ENCODE results near the gene SMYD2.
A peak's percentile ranks its signal among the peaks of the same experiment; 100 is the strongest.

Gene SMYD2

GRCh38 chr1:214329470-214330220 is 48.7 kb downstream of the SMYD2 start:
- no peak for DNase-seq (ENCODE audit: low read depth)

- DNase-seq (ENCODE audit: low read depth), result no peak
Observed at GRCh38 chr1:214330222-214330621, 49.3 kb downstream of the SMYD2 start.

DNA sequence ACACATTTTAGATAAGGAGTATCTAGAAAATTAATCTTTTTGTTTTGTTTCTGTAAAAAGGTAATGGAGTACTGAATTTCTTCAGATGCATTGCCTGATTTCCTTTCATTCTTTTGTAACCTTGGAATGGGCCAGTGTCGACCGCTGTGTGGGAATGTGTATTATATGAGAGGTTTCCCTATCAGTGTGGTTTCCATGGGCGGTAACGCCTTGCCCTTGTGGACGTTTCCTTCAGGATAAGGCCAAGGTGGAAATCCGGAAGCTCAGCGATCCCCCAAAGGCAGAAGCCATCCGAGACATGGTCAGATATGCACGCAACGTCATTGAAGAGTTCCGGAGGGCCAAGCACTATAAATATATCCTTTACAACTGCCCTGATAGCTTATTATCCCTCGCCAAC is 49.8 kb downstream of the SMYD2 start:
- DNase-seq (ENCODE audit: low read depth), result no peak

- no peak for DNase-seq (ENCODE audit: low read depth)
Observed at GRCh38 chr1:214331180-214331579, 50.2 kb downstream of the SMYD2 start.

- peak; percentile 20 for DNase-seq (ENCODE audit: low read depth)
Observed at GRCh38 chr1:214331827-214332423, 51.0 kb downstream of the SMYD2 start.

GRCh38 chr1:214332946-214333798 is 52.2 kb downstream of the SMYD2 start:
- DNase-seq (ENCODE audit: low read depth), result no peak

GRCh38 chr1:214335567-214335966 is 54.6 kb downstream of the SMYD2 start:
- DNase-seq (ENCODE audit: low read depth), result no peak

GRCh38 chr1:214337015-214337414 is 56.1 kb downstream of the SMYD2 start:
- no peak for DNase-seq (ENCODE audit: low read depth)

DNA sequence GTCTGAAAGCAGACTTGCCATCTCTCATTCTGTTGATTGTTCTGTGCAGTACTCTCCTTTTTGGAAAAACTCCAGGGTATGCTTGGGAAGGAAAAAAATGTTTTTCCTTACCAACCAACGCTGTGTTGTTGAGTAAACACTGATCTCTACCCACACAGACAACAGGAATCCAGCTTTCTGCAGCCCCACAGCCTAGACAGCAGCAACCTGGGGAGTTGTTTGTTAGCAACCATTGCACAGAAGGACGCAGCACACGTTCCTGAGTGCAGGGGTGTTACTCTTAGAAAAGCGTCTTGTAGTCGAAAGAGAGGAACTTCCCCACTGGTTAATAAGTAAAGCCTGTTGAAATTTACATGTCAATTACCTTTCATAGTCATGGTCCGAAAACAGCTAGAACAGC is 56.6 kb downstream of the SMYD2 start:
- DNase-seq (ENCODE audit: low read depth), result no peak

DNA sequence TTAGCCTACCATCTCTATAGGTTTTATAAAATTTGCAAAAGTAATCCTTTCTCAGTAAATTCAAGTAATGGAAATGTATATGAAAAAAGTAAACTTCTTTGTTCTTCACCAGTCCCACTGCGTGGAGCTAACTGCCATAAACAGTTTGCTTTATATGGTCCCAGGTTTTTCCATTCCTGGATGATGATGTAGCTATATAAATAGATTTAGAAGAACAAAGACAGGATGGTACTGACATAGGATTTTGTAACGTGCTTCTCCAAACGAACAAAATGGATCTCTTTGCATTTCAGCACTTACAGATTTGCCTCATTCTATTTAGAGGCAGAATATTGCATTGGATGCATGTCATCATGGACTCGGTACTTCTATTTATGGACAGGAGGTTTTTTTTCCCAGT is 57.3 kb downstream of the SMYD2 start:
- no peak for DNase-seq (ENCODE audit: low read depth)

DNA sequence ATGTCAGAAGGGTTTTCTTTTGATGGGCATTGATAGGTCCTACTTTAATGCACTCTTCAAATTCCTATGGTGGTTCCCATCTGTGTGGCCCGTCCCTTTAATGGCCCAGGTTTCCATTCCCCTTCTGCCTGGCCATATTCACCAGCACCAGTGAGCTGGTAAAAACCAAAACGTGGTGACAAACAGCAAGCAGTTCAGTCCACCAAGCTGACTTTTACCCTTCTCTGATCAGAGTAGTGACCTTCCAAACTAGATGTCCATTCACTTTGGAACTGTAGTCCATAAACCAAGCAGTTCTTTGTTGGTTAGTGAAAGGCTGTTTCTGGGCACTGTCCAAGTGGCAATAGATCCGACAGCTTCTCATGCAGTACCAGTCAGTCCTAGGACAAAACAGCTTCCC is 60.5 kb downstream of the SMYD2 start:
- DNase-seq (ENCODE audit: low read depth), result no peak

DNA sequence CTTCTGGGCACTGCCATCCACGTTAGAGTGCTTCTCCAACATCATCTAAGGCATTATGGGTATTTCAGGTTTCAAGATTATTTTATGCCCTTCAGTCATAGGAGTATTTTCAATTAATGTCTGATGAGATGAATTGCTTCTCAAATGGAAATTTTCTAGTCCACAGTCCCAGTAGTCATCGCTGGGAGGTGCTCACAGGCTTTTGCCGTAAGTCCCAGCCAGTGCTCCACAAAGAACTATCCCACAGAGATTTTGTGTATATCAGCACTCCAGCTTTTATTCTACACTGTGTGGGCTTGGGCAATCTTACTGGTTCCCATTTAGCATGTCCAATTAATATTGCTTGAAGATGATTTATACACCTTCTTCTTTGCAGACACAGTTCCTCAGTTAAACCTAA is 61.0 kb downstream of the SMYD2 start:
- DNase-seq (ENCODE audit: low read depth), result no peak

DNA sequence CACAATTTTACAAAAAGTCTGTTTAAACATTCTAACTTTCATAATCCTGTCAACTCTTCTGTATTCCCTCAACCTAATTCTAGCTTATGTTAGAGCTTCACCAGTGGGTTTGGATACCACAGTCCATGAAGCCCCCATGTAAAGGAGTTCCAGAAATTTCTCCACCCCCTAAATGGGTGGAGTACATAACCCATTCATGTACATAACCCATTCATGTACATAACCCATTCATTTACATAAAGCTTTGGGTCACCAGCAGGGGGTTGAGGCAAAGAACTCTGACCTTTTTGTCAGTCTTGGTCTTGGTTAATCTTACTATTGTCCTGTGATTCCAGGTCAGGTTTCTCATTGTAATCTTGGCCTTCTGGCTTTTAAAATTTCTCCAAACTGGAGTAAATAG is 61.6 kb downstream of the SMYD2 start:
- DNase-seq (ENCODE audit: low read depth), result no peak

DNA sequence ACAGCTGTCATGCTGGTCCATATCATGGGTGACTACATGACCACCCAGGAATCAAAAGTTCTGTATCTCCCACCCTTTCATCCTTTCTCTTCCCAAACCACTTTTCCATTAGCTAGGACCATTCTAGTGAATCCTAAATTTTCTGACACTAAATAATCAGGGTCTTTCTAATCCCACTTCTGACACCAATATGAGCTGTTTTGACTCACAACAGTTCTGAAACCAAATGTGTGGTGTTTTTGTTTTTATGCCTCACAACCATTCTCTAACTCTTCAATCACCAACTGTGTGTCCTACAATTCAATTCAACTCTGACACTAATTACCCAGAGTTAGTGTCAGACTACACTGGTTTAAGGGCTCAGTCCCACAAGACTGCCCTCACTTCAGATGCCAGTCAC is 63.9 kb downstream of the SMYD2 start:
- no peak for DNase-seq (ENCODE audit: low read depth)

- DNase-seq (ENCODE audit: low read depth), result no peak
Observed at GRCh38 chr1:214349008-214349407, 68.0 kb downstream of the SMYD2 start.

DNA sequence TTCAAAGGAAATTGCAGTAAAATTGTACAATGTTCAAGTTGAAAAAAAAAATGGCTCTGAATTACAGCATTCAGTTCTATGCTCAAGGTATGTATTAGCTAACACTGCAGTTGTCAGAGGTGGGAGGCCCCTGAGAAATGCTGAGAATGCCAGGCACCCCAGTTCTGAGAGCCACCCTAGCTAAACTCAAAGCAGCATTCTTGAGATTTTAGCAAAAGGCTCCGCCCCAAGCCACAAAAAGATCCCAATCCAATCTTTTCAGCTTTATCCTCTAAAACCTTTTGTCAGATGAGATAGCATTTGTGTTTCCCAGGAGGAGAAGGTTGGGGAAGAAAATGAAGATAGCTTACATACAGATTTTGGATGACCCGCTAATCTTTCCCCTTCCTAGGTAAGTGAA is 68.8 kb downstream of the SMYD2 start:
- DNase-seq (ENCODE audit: low read depth), result no peak

DNA sequence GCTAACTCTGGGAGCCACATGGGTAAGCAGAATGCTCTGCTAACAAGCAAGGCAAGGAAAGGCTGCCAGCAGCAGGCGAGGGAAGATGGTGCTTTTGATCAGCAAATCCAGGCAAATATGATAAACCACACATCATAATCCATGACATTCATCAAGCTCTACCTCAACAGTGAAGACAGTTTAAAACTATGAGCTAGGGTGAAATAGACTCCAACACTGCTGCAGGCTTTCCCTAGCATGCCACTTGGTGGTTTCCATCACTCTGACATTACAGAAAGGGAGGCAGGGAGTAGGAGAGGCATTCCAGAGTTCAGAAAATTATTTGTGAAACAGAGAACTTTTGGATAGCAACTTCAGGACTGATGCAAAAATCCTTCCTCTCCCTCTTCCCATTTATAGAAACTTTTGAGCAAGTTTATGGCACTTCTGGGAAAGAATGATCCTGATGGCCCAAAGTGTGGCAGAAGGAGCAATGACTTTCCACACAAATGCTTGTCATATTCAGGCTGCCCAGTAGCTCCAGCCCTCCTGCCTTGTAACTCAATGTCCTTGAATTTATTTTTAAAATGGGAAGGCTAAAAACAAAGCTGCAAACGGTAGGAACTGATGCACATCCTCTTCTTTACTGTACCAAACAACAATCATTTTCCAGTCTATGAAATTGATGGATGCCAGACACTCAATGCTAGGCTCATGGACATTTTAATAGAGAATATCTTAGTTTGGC is 70.8 kb downstream of the SMYD2 start:
- no peak for DNase-seq (ENCODE audit: low read depth)

- no peak for DNase-seq (ENCODE audit: low read depth)
Observed at GRCh38 chr1:214352838-214353237, 71.9 kb downstream of the SMYD2 start.

- DNase-seq (ENCODE audit: low read depth), result no peak
Observed at GRCh38 chr1:214354440-214355148, 73.6 kb downstream of the SMYD2 start.

- no peak for DNase-seq (ENCODE audit: low read depth)
Observed at GRCh38 chr1:214360116-214360515, 79.2 kb downstream of the SMYD2 start.

DNA sequence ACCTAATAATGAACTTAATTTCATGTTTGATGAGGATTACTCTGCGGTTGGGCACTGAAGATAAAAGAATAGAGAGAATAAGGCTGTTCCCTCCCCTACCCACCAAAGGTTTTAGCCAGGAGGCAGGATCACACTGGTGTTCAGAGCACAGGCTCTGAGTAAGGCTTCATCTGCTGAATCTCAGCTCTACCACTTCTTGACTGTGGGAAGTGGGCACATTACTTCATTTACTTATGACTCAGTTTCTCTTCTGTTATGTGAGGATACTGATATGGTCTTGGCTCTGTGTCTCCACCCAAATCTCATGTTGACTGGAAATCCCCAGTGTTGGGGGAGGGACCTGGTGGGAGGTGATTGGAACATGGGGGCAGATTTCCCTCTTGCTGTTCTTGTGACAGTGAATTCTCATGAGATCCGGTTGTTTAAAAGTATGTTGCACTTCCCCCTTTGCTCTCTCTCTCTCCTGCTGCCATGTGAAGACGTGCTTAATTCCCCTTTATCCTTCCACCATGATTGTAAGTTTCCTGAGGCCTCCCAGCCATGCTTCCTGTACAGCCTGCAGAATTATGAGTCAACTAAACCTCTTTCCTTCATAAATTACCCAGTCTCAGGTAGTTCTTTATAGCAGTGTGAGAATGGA is 79.7 kb downstream of the SMYD2 start:
- no peak for DNase-seq (ENCODE audit: low read depth)

Measured in activated T-helper 1 cell treated with Interleukin-2 at 50 U/mL for 16 hours (primary cell).